H1 (cell line): ENCODE data around the gene CALM1. TPM values are rescaled to one million over a fixed set of nuclear protein-coding genes. Genes with fewer than 3 reads are reported as not detected.

Experiments
- ZNF274 ChIP-seq: IDR thresholded peaks from 2 replicates; pipeline ENCODE4 v1.7.0; 2012; ENCODE audit warnings: low read length, borderline replicate concordance; ENCODE audit errors: extremely low read depth
- polyA plus RNA-seq, 7 experiments: library from polyadenylated mRNA; depleted of rRNA in 3 of 7; stranded (reverse) in 5 of 7; unstranded in 2 of 7; fragments of >200 nt in 5 of 7; fragments of 200-250 nt in 2 of 7; gene quantifications; 1 replicate in 5 of 7; 2 replicates in 1 of 7; 4 replicates in 1 of 7; pipeline versions ENCODE4 v1.2.1 to v1.2.3, GENCODE V29; 2011 to 2013; ENCODE audit warnings: missing spikeins in 2 of 7, mixed read lengths in 2 of 7
- total RNA-seq: library from RNA; stranded (reverse); fragmentation: NEBNext Ultra II Directional; extraction: Animal tissue kit (Norgen Biotek cat#: 25700); gene quantifications from 2 replicates; pipeline ENCODE4 v1.2.1, GENCODE V29; 2021
- TF ChIP-seq, protein P1 (sequence below): fragments of 300-600 bp; sonication (generic); IDR thresholded peaks from 2 replicates; pipeline ENCODE4 v1.7.1; 2012; ENCODE audit warnings: low read length, moderate library complexity, mild to moderate bottlenecking, inconsistent platforms; ENCODE audit not compliant: insufficient replicate concordance

Gene CALM1
- total and polyA plus RNA-seq, 2 of the 8 experiments (the other 6 are each of a cell fraction or from before 2014, with no cell fraction given), result 285 to 422 TPM

DNA sequence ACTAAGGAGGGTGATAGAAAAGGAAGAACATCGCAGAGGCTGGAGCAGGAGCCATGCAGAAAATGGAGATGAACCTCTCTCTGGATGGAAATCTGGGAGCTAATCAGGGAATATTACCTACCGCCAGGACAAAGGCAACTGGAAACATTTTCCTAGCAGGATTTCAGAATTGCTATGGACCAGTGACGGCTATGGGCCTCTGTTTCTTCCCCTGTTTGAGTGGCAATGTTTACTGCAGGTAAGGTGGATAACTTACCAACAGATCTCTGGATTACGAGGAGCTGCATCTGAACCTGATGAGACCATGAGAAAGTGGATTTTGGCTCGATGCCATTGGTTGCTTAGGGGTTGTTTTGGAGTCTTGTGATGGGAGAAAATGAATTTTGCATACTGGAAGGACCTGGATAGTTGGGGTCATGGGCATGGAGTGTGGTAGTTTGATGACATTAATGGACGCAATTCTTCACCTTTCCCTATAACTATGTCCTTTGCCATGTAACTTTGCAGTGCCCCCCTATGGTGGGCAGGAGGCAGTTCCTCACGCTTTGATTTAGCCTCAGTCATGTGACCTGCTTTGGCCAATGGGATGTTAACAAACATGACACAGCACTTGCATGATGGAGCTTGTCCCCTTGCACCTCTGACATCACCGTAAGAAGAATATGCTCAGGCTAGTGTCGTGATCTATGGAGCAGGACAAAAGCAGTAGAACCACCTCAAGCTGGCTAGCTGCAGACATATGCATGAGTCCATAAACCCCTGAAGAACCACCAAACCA, 51.1 kb downstream of the CALM1 start (continued):
- TF ChIP-seq, protein P1, sequence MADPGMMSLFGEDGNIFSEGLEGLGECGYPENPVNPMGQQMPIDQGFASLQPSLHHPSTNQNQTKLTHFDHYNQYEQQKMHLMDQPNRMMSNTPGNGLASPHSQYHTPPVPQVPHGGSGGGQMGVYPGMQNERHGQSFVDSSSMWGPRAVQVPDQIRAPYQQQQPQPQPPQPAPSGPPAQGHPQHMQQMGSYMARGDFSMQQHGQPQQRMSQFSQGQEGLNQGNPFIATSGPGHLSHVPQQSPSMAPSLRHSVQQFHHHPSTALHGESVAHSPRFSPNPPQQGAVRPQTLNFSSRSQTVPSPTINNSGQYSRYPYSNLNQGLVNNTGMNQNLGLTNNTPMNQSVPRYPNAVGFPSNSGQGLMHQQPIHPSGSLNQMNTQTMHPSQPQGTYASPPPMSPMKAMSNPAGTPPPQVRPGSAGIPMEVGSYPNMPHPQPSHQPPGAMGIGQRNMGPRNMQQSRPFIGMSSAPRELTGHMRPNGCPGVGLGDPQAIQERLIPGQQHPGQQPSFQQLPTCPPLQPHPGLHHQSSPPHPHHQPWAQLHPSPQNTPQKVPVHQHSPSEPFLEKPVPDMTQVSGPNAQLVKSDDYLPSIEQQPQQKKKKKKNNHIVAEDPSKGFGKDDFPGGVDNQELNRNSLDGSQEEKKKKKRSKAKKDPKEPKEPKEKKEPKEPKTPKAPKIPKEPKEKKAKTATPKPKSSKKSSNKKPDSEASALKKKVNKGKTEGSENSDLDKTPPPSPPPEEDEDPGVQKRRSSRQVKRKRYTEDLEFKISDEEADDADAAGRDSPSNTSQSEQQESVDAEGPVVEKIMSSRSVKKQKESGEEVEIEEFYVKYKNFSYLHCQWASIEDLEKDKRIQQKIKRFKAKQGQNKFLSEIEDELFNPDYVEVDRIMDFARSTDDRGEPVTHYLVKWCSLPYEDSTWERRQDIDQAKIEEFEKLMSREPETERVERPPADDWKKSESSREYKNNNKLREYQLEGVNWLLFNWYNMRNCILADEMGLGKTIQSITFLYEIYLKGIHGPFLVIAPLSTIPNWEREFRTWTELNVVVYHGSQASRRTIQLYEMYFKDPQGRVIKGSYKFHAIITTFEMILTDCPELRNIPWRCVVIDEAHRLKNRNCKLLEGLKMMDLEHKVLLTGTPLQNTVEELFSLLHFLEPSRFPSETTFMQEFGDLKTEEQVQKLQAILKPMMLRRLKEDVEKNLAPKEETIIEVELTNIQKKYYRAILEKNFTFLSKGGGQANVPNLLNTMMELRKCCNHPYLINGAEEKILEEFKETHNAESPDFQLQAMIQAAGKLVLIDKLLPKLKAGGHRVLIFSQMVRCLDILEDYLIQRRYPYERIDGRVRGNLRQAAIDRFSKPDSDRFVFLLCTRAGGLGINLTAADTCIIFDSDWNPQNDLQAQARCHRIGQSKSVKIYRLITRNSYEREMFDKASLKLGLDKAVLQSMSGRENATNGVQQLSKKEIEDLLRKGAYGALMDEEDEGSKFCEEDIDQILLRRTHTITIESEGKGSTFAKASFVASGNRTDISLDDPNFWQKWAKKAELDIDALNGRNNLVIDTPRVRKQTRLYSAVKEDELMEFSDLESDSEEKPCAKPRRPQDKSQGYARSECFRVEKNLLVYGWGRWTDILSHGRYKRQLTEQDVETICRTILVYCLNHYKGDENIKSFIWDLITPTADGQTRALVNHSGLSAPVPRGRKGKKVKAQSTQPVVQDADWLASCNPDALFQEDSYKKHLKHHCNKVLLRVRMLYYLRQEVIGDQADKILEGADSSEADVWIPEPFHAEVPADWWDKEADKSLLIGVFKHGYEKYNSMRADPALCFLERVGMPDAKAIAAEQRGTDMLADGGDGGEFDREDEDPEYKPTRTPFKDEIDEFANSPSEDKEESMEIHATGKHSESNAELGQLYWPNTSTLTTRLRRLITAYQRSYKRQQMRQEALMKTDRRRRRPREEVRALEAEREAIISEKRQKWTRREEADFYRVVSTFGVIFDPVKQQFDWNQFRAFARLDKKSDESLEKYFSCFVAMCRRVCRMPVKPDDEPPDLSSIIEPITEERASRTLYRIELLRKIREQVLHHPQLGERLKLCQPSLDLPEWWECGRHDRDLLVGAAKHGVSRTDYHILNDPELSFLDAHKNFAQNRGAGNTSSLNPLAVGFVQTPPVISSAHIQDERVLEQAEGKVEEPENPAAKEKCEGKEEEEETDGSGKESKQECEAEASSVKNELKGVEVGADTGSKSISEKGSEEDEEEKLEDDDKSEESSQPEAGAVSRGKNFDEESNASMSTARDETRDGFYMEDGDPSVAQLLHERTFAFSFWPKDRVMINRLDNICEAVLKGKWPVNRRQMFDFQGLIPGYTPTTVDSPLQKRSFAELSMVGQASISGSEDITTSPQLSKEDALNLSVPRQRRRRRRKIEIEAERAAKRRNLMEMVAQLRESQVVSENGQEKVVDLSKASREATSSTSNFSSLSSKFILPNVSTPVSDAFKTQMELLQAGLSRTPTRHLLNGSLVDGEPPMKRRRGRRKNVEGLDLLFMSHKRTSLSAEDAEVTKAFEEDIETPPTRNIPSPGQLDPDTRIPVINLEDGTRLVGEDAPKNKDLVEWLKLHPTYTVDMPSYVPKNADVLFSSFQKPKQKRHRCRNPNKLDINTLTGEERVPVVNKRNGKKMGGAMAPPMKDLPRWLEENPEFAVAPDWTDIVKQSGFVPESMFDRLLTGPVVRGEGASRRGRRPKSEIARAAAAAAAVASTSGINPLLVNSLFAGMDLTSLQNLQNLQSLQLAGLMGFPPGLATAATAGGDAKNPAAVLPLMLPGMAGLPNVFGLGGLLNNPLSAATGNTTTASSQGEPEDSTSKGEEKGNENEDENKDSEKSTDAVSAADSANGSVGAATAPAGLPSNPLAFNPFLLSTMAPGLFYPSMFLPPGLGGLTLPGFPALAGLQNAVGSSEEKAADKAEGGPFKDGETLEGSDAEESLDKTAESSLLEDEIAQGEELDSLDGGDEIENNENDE, result no peak
- TF ChIP-seq ZNF274, result no peak
